ENCODE results near the gene CCNJ. TPM values are rescaled to one million over a fixed set of nuclear protein-coding genes. Genes with fewer than 3 reads are reported as not detected.
A peak's percentile ranks its signal among the peaks of the same experiment; 100 is the strongest.

The CCNJ gene
- total and polyA plus RNA-seq, 2 of the 13 experiments (the other 11 are each of a cell fraction or from before 2014, with no cell fraction given) = 14.1 to 21.5 TPM

DNA sequence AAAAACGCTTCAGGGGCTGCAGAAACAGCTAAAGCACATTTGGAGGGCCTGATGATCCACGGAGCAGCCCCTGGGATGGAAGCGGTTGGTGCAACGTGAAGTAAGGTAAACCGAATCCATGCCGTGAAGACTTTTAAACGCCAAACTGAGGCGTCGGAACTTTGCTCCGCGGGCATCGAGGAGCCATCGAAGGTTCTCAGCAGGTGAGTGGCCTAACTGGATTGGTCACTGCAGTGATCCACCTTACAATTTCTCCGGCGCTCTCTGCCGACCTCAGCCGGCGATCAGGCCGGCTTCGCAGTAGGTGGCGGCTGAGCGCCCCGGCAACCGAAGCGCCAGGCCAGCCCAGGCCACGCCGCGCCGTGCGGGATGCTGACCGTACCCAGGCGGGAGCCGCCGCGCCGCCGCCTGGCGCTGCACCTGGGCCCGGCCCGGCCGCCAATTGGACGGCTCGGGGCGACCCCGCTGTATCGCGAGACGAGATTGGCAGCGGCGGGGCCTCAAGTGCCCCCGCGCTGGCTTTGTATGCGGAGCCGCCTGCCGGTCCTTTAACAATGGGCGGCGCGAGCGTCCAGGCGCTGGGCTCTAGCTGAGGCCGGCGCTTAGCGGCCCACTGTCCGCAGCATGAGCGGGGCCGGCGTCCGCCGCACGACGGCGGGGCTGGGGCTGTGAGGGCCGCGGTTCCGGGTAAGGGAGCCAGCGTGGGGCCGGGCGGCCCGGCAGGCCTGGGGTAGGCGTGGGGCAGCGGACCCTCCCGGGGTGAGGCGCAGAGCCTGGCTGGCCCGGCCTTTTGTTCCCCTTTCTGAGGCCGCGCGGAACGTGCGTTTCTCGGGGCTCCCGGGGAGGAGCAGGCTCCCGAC is at the start of gene CCNJ (continued):
- TF ChIP-seq SMC3 (IDR thresholded peaks at IDR 0.05; ENCODE audit: low read length) = no peak
- TF ChIP-seq TFDP2 (CRISPR knock-in tag; IDR thresholded peaks at IDR 0.05) = peak; percentile 90
- no peak for TF ChIP-seq ONECUT2 (CRISPR knock-in tag; IDR thresholded peaks at IDR 0.05)
- peak; percentile 38; the same call in 1 of the 2 replicates for TF ChIP-seq TFAP4 (IDR thresholded peaks at IDR 0.05; ENCODE audit: borderline replicate concordance, low read depth)
- TF ChIP-seq MIER2 (CRISPR knock-in tag; IDR thresholded peaks at IDR 0.05) = no peak
- peak; percentile 71; the same call in 1 of the 2 replicates for TF ChIP-seq TARDBP (CRISPR knock-in tag; IDR thresholded peaks at IDR 0.05)
- TF ChIP-seq PAWR (CRISPR knock-in tag; IDR thresholded peaks at IDR 0.05; ENCODE audit: borderline replicate concordance) = no peak
- no peak for TF ChIP-seq ZMAT5 (CRISPR knock-in tag; IDR thresholded peaks at IDR 0.05; ENCODE audit: borderline replicate concordance, low read depth)
- TF ChIP-seq ZNF749 (CRISPR knock-in tag; IDR thresholded peaks at IDR 0.05; ENCODE audit: borderline replicate concordance) = peak; percentile 87; the same call in 1 of the 2 replicates
- TF ChIP-seq REL (CRISPR knock-in tag; conservative IDR thresholded peaks at IDR 0.05) = no peak
- TF ChIP-seq SRY (CRISPR knock-in tag; IDR thresholded peaks at IDR 0.05) = peak; percentile 78; the same call in 1 of the 2 replicates
- TF ChIP-seq ZNF253 (CRISPR knock-in tag; IDR thresholded peaks at IDR 0.05; ENCODE audit: borderline replicate concordance) = 0 out of 2 replicates have a peak, but pooled peaks have one; percentile 44
- TF ChIP-seq, protein P1, sequence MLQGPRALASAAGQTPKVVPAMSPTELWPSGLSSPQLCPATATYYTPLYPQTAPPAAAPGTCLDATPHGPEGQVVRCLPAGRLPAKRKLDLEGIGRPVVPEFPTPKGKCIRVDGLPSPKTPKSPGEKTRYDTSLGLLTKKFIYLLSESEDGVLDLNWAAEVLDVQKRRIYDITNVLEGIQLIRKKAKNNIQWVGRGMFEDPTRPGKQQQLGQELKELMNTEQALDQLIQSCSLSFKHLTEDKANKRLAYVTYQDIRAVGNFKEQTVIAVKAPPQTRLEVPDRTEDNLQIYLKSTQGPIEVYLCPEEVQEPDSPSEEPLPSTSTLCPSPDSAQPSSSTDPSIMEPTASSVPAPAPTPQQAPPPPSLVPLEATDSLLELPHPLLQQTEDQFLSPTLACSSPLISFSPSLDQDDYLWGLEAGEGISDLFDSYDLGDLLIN (CRISPR knock-in tag; IDR thresholded peaks at IDR 0.05; ENCODE audit: borderline replicate concordance) = no peak
- peak; percentile 17; the same call in 1 of the 2 replicates for TF ChIP-seq MLXIP (CRISPR knock-in tag; IDR thresholded peaks at IDR 0.05; ENCODE audit: borderline replicate concordance)
- TF ChIP-seq, protein P2, sequence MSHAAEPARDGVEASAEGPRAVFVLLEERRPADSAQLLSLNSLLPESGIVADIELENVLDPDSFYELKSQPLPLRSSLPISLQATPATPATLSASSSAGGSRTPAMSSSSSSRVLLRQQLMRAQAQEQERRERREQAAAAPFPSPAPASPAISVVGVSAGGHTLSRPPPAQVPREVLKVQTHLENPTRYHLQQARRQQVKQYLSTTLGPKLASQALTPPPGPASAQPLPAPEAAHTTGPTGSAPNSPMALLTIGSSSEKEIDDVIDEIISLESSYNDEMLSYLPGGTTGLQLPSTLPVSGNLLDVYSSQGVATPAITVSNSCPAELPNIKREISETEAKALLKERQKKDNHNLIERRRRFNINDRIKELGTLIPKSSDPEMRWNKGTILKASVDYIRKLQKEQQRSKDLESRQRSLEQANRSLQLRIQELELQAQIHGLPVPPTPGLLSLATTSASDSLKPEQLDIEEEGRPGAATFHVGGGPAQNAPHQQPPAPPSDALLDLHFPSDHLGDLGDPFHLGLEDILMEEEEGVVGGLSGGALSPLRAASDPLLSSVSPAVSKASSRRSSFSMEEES (CRISPR knock-in tag; IDR thresholded peaks at IDR 0.05) = peak; percentile 12; the same call in 1 of the 2 replicates
- peak; percentile 93; the same call in 1 of the 2 replicates for TF ChIP-seq DZIP1 (CRISPR knock-in tag; IDR thresholded peaks at IDR 0.05)

Data from HepG2 (cell line).